Pancreas (tissue), 10 donors: ENCODE measurements around the gene SFT2D1. TPM values are rescaled to one million over a fixed set of nuclear protein-coding genes. Genes with fewer than 3 reads are reported as not detected.
"Not testable (repeated sequence)": the region's sequence is repeated elsewhere in the genome, so short reads cannot be mapped to it uniquely, and the experiment has no call there.

Experiments
- ATAC-seq, 4 donors: fragments of 200-7000 bp; cut with Tn5 transposase; one replicate each; pipeline versions ENCODE4 v1.8.0 to v1.9.1; 2020; ENCODE audit warnings: mild to moderate bottlenecking in 4 of 4, moderate library complexity in 4 of 4
- DNase-seq, 6 donors: peaks; one replicate each; pipeline ENCODE4 v3.0.0-alpha.2; 2020
- FAIRE-seq: peaks from 2 replicates; lab custom pipeline; 2012; peaks lifted over from hg19 to GRCh38; lab: Jason Lieb, UNC
- H3K27ac ChIP-seq, 4 donors: fragments of 200-600 bp; sonication (generic); 1 replicate in 3 of 4; 2 replicates in 1 of 4; pipeline versions ENCODE4 v1.5.0 to v1.8.0; 2020
- H3K27me3 ChIP-seq, 4 donors: fragments of 200-600 bp; one replicate each; pipeline ENCODE4 v1.8.0; 2021
- H3K36me3 ChIP-seq, 3 donors: fragments of 200-600 bp; sonication (generic) in 1 of 3; one replicate each; pipeline versions ENCODE4 v1.5.0 to v1.8.0; 2020 to 2021
- H3K4me1 ChIP-seq, 3 donors: fragments of 200-600 bp; one replicate each; pipeline ENCODE4 v1.8.0; 2021
- H3K4me3 ChIP-seq, 4 donors: fragments of 200-600 bp; sonication (generic) in 2 of 4; one replicate each; pipeline versions ENCODE4 v1.5.0 to v1.8.0; 2020 to 2021
- H3K9me3 ChIP-seq, 4 donors: fragments of 200-600 bp; one replicate each; pipeline ENCODE4 v1.8.0; 2021
- CTCF ChIP-seq, 4 donors: fragments of 200-600 bp; sonication (generic) in 3 of 4; IDR thresholded peaks; one replicate each; pipeline versions ENCODE4 v1.5.0 to v1.8.0; 2021; ENCODE audit warnings: antibody characterized with exemption in 4 of 4
- WGBS, 2 donors: extraction: QIAGEN DNeasy Blood & Tissue Kit; methylation state at CpG; one replicate each; pipeline ENCODE4 v1.1.7; 2013; 5-methylcytosine and 5-hydroxymethylcytosine counted together
- intact Hi-C, 3 donors: fragments of 100-400 bp; cut with DNase I; formaldehyde crosslinking; loops; one replicate each; pipeline versions ENCODE4 v1.11.1 to v1.14.2; 2022
- polyA plus RNA-seq, 2 donors: library from polyadenylated mRNA; stranded (reverse); fragments of 200-250 nt; gene quantifications; one replicate each; pipeline ENCODE4 v1.2.3, GENCODE V29; 2013
- total RNA-seq, 6 donors: library from RNA; stranded (reverse); fragmentation: NEBNext Ultra II Directional in 4 of 6; extraction: Animal tissue kit (Norgen Biotek cat#: 25700) in 4 of 6; gene quantifications; one replicate each; pipeline versions ENCODE4 v1.2.1 to v1.2.4, GENCODE V29; 2021 to 2023
- donor health status: healthy with polysubstance abuse.
- donor health status: DM: no; HTN: no; CAD: no; lungs with moderate emphysema.
- donor health status: DM: no; HTN: no; CAD: no.
- donor health status: control.
- donor health status: control.
- donor health status: Bipolar disorder and iron deficiency.
- donor health status: DM: yes; HTN: yes; CAD: no.
- donor health status: DM: no; HTN: no; CAD: no.
- donor health status: DM: no; HTN: no; CAD: no.
- donor health status: DM: yes; HTN: yes; CAD: no.

Gene SFT2D1
- total and polyA plus RNA-seq, 8 donors: 14.5 to 38.9 (median 24.7) TPM

GRCh38 chr6:166351715-166352285, 9.5 kb upstream of the SFT2D1 start:
- Histone ChIP-seq H3K9me3 (no peaks in the 10 kb centered on the region), H3K4me1 (no peaks in the 10 kb centered on the region), H3K27ac (peak overlapping the region in 2 of 4 donors; percentile 11 to 38), H3K36me3 (no peaks in the 10 kb centered on the region), H3K4me3 (no peak overlapping the region), H3K27me3 (no peaks in the 10 kb centered on the region)
- no peak for FAIRE-seq
- peak in 2 of 6 donors; percentile 15 to 26 for DNase-seq
- intact Hi-C loops: no loop called here
- peak; percentile 80 to 91 (median 88) for ATAC-seq
- 21 to 24% methylated on average over 4 of the region's 4 CpGs for WGBS, 2 donors
- no peak for TF ChIP-seq CTCF (IDR thresholded peaks at IDR 0.05)

- Histone ChIP-seq H3K4me1 (no peaks in the 10 kb centered on the region), H3K36me3 (no peaks in the 10 kb centered on the region), H3K27me3 (no peaks in the 10 kb centered on the region), H3K9me3 (no peaks in the 10 kb centered on the region), H3K27ac (no peak overlapping the region), H3K4me3 (no peak overlapping the region)
- 80 to 89% methylated on average over 6 of the region's 6 CpGs for WGBS, 2 donors
- FAIRE-seq (no peak), DNase-seq (no peak), ATAC-seq (no peak)
- intact Hi-C loops: no loop called here
- TF ChIP-seq CTCF (IDR thresholded peaks at IDR 0.05): no peak
Observed at GRCh38 chr6:166348305-166348949, 6.1 kb upstream of the SFT2D1 start.

- ATAC-seq (no peak), DNase-seq (no peak), FAIRE-seq (no peak)
- Histone ChIP-seq H3K4me1 (no peaks in the 10 kb centered on the region), H3K4me3 (no peak overlapping the region), H3K9me3 (no peaks in the 10 kb centered on the region), H3K27ac (no peak overlapping the region), H3K36me3 (no peaks in the 10 kb centered on the region), H3K27me3 (no peaks in the 10 kb centered on the region)
- no peak for TF ChIP-seq CTCF (IDR thresholded peaks at IDR 0.05)
- intact Hi-C loops: no loop called here
Observed at GRCh38 chr6:166346965-166347364, 4.6 kb upstream of the SFT2D1 start.

- Histone ChIP-seq H3K4me1 (peaks cover 0 to 3% (median 2%) of the 10 kb centered on the region in 3 donors), H3K27me3 (no peaks in the 10 kb centered on the region), H3K27ac (no peak overlapping the region), H3K36me3 (no peaks in the 10 kb centered on the region), H3K4me3 (no peak overlapping the region), H3K9me3 (no peaks in the 10 kb centered on the region)
- no peak for TF ChIP-seq CTCF (IDR thresholded peaks at IDR 0.05)
- ATAC-seq: no peak
- intact Hi-C loops: no loop called here
- 79 to 84% methylated on average over 3 of the region's 3 CpGs for WGBS, 2 donors
- no peak for DNase-seq
- FAIRE-seq: no peak
Observed at GRCh38 chr6:166346449-166346848, 4.1 kb upstream of the SFT2D1 start.

GRCh38 chr6:166345672-166346071, 3.3 kb upstream of the SFT2D1 start:
- DNase-seq, H3K4me3 ChIP-seq, FAIRE-seq, H3K36me3 ChIP-seq, H3K27me3 ChIP-seq, H3K4me1 ChIP-seq, ATAC-seq, H3K27ac ChIP-seq, H3K9me3 ChIP-seq, intact Hi-C loops: not testable (repeated sequence)
- 72 to 80% methylated on average over 9 of the region's 9 CpGs for WGBS, 2 donors

- ATAC-seq, intact Hi-C loops, H3K27me3 ChIP-seq, H3K9me3 ChIP-seq, H3K27ac ChIP-seq, H3K4me3 ChIP-seq, FAIRE-seq, H3K36me3 ChIP-seq, DNase-seq: not testable (repeated sequence)
- peaks cover 10 to 16% (median 14%) of the 10 kb centered on the region in 3 donors for H3K4me1 ChIP-seq
- WGBS, 2 donors: 87 to 91% methylated on average over 2 of the region's 2 CpGs
Observed at GRCh38 chr6:166344921-166345320, 2.6 kb upstream of the SFT2D1 start.
